MV-4-11 (cell line): ENCODE data around the gene LDB2.

Experiments
- DNase-seq: peaks from one replicate; lab custom pipeline; 2025; lab: John Stamatoyannopoulos, UW

Gene LDB2

GRCh38 chr4:16721613-16722291, 176.7 kb downstream of the LDB2 start:
- DNase-seq: no peak

- no peak for DNase-seq
These were observed 177.7 kb downstream of the LDB2 start for GRCh38 chr4:16720761-16721160.

DNA sequence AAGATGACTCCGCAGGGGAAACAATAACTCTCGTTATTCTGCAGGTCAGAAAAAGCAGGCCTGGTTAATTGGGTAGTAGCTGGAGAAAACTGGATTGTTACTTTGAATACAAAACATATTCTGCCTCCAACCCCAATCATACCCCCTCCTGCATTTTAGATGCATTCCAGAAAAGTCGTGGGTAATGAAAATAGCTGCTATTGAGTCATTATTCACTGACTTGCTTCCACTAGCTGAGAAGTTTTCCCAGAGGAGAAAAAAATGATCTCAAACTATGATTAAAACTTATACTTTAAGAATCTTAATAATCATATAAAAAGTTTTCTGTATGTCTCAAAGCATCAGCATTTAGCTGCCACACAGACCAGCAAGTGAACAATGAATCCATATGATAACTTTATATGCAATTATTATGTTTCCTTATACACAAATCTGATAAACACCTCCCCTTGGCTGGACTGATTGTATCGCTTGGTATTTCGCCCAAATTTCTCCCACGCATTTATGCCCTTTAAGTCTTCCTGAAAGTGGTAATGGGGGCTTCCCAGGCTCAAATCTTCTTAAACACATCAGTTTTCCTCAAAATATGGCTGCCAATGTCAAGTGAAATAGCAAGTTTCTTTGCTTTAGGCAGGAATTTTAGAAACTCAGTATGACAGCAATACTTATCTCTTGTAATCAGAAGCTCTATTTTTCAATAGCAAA, 181.0 kb downstream of the LDB2 start:
- no peak for DNase-seq

- DNase-seq: peak; percentile 4
These were observed 183.0 kb downstream of the LDB2 start for GRCh38 chr4:16715482-16715881.

DNA sequence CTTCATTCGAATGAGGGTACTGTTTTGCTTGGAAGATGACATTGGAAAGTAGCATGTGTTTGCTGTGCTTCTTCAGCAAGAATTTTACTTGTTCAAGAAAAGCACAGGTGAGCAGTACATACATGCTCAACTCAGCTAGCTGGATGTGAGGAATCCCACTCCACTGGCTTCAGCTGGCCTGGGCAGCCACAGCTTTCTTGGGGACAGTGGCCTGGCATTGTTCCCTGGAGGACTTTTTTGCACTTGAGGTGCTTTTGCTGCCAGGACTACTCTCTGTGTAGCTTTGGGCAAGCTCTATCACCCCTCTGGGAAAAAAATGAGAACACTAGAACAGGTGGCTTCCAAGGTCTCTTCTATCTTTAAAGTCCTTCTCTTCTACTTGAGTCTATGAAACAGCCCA, 184.3 kb downstream of the LDB2 start:
- no peak for DNase-seq

DNA sequence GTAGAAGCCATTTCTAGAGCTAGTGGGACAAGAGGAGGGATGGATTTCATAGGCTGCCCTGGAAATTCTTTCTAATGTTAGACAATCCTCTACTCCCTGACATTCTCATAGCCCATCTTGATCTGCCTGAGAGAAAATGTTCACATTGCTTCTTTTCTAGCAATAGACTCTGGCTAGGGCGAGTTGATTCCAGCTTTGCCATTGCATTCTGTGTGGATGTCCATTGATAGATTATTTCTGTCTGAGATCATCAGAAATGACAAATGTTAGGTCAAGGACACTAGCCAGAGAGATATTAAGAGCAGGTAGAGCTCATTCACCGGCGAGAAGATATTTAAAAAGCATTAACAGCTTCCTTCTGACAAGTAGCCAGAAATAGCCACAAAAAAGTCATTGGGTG, 184.7 kb downstream of the LDB2 start:
- DNase-seq: no peak

DNA sequence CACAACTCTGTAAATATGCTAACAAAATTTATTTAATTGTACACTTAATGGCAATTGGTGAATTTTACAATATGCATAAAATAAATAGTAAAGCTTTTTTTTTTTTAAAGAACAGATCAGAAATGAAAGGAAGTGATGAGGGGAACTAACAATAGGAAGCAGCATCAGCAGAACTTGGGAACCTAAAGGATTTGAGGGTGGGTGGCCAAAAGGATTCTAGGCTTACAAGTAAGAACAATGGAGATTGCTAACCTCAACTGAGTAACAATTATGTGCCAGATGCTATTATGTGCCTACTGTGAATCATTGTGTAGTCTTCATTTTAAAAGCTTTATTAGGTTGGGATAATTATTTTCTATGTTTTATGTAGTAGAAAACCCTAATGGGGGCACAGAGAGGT, 185.2 kb downstream of the LDB2 start:
- DNase-seq: no peak

DNA sequence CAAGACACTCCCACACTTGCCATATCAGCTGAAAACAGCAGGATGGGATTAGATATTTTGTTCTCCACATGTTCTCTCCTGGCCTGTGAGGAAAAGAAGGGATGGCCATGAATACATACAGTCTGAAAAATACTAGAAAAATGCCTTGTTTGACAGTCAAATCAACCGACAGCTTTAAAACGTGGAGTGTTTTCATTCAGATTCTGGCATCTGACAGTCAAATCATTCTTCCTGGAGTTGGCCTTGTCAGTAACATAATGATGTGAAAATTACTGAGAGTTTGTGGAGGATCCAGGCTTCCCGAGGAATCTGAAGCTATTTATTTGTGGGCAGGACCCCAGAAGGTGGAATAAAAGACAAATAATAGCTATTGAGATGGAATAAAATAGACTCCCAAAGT, 188.2 kb downstream of the LDB2 start:
- no peak for DNase-seq

DNA sequence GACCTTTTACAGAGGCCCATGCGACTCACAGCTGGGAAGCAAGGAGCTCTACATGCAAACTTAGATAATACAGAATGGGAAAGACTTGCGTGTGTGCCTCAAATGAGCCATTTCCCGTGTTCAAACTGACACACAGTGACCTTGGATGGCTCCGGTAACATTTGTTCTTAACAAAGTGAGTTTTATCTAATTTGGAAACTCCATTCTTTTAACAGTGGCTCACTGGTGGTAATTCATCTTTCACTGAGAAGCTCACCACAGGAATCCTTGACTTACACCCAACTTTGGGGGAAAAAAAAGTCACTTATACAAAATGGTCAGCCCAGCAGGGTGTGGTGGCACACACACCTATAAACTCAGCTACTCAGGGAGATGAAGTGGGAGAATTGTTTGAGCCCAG, 190.6 kb downstream of the LDB2 start:
- no peak for DNase-seq

- no peak for DNase-seq
These were observed 192.2 kb downstream of the LDB2 start for GRCh38 chr4:16706251-16706650.

GRCh38 chr4:16705341-16705740, 193.1 kb downstream of the LDB2 start:
- DNase-seq: no peak

GRCh38 chr4:16704489-16704888, 194.0 kb downstream of the LDB2 start:
- DNase-seq: no peak

- no peak for DNase-seq
These were observed 202.5 kb downstream of the LDB2 start for GRCh38 chr4:16695896-16696295.

GRCh38 chr4:16694884-16695276, 203.6 kb downstream of the LDB2 start:
- no peak for DNase-seq

- no peak for DNase-seq
These were observed 204.1 kb downstream of the LDB2 start for GRCh38 chr4:16694173-16694883.

DNA sequence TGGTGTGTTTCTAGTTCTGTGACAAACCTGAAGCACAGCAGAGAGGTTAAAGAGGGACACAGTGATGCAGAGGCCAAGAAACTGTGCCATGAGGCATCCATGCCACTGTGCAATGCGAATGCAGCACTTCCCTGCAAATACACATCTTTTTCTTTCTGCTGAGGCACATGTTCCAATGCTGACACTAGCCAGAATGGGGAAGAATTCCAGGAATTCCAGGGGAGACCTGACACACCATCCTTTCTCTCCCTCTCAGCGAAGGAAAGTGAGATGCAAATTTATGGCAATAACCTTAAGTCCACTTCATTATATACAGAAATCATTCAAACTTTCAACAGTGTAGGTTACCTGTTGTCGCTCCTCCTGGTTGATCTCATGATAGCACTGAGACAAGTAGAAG, 204.8 kb downstream of the LDB2 start:
- DNase-seq: no peak

DNA sequence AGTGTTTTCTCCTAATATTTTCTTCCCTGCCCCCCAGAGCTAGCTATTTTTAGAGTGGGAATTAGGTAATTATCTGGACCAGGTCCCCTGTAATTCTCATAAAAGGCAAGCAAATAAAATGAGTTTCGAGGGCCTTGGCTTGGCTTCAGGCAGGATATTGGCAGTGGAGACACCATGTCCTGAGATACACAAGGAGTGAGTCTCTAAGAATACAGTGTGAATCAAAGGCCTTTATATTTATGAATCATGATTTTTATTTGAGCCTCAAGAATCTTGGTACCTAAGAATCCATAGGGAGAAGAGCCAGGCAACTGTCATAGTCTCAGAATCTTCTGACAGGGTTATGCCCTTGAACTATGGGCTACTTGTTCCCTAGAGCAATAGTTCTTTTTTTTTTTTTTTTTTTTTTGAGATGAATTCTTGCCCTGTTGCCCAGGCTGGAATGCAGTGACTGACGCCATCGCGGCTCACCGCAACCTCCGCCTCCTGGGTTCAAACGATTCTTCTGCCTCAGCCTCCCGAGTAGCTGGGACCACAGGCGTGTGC, 205.4 kb downstream of the LDB2 start:
- no peak for DNase-seq

DNA sequence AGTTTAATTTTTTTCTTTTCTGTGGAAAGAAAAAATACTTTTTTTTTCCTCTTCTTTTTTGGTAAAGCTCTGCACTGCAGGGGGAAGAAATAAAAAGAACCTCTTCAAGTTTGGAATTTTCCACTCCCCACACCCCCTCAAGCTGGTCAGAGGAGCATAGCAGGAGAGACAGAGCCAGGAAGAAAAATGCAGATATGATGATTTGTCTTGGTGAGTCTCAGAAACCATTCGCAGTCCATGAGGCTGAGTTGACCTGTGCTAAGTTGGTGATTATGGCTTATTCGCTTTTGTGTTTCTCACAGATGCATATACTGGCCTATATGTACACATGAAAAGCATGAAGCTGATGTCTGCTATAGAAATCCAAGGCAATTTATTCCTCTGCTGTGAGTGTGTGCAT, 205.9 kb downstream of the LDB2 start:
- DNase-seq: no peak

DNA sequence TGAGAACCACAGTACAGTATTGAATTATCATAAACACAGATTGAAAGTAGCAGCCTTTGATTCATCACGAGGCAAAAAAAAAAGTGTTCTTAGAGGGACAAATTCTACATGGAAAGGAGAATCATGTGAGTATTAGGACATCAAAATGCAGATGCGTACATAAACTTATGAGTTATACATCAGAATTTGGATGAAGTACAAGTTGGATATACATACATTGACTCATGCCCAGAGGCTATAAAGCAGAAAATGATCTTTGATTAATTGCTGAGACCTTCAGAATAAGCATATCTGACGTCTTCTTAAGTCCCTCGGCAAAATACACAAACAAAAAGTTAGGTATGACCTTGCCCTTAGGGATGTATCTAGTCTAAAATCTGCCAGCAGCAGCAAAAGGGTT, 206.4 kb downstream of the LDB2 start:
- no peak for DNase-seq

DNA sequence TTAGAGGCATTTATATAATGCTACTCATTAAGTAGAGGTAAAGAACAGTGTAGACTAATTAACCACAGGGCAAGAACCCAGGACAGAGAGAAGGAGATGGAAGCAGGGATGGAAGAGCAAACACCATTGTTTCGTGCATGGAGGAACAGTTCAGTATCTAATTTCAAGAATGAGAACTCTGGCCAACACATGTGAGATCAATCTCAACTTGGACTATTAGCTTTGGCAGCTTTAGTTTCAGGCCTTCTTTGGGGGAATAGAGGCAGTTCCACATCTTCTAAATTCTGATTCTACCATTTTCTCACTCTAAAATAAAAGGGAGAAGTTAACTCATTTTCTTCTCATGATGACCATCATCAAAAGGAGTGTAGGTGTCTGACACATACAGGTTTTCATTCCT, 207.0 kb downstream of the LDB2 start:
- no peak for DNase-seq

DNA sequence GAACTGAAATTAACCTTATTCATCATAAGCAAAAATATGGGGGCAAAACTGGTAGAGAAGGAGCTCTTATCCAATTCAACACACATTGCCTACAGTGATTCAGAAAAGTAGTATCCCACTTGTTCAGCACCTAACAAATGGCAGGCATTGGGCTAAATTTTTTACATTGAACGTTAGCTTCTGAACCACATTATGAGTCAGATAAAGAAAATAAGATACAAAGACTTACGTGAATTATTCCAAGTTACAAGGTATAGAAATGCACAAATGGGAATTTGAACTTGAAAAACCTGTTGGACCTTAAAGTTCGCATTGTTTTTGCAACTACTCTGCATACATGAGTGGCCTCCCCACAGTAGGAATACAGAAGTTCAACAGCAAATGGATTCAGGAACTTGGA, 210.6 kb downstream of the LDB2 start:
- DNase-seq: no peak

DNA sequence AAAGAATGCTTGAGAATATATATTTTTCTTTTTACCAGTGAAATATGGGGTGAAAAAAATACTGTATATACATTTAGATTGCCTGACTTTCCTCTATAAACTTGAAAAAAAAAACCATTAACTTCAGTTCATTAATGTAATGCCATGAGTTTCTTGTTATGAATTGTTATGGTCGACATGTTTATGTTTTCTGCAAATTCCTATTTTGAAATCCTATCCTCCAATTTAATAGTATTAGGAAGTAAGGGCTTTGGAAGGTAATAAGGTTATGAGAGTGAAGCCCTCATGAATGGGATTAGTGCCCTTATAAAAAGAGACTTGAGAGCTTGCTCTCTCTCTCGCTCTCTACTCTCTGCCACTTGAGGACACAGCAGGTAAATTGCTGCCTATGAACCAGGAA, 211.4 kb downstream of the LDB2 start:
- DNase-seq: no peak

- DNase-seq: no peak
These were observed 212.2 kb downstream of the LDB2 start for GRCh38 chr4:16686195-16686594.
